Vagina (tissue), 2 donors: ENCODE data around the gene RALGDS. TPM values are rescaled to one million over a fixed set of nuclear protein-coding genes. Genes with fewer than 3 reads are reported as not detected.
"Not testable (repeated sequence)": the region's sequence is repeated elsewhere in the genome, so short reads cannot be mapped to it uniquely, and the experiment has no call there.

Experiments used
- DNase-seq, 2 donors: peaks; one replicate each; pipeline ENCODE4 v3.0.0-alpha.2; 2017; ENCODE audit errors: extremely low spot score in 2 of 2
- H3K27ac ChIP-seq: fragments of 200-600 bp; sonication (generic); one replicate; pipeline ENCODE4 v1.5.1; 2019
- H3K27me3 ChIP-seq: fragments of 200-600 bp; sonication (generic); one replicate; pipeline ENCODE4 v1.5.1; 2019
- H3K36me3 ChIP-seq, 2 donors: fragments of 200-600 bp; sonication (generic); one replicate each; pipeline ENCODE4 v1.5.1; 2017 to 2019
- H3K4me1 ChIP-seq: fragments of 200-600 bp; sonication (generic); one replicate; pipeline ENCODE4 v1.5.1; 2019
- H3K4me3 ChIP-seq, 2 donors: fragments of 200-600 bp; sonication (generic); 1 replicate in 1 of 2; 2 replicates in 1 of 2; pipeline ENCODE4 v1.5.1; 2016 to 2019
- H3K9me3 ChIP-seq: fragments of 200-600 bp; sonication (generic); one replicate; pipeline ENCODE4 v1.5.1; 2019
- POLR2A ChIP-seq, 2 donors: fragments of 450-650 bp; IDR thresholded peaks; one replicate each; pipeline ENCODE4 v1.6.1; 2017; ENCODE audit warnings: antibody characterized with exemption in 2 of 2, mild to moderate bottlenecking in 2 of 2, moderate library complexity in 2 of 2
- POLR2AphosphoS5 ChIP-seq, 2 donors: sonication (generic); formaldehyde crosslinking; IDR thresholded peaks; one replicate each; pipeline ENCODE4 v1.9.0; 2017; ENCODE audit warnings: antibody characterized with exemption in 2 of 2, mild to moderate bottlenecking in 2 of 2, low read depth in 1 of 2; ENCODE audit not compliant: insufficient read depth in 1 of 2
- intact Hi-C: fragments of 100-400 bp; cut with DNase I; formaldehyde crosslinking; loops from one replicate; pipeline ENCODE4 v1.15.1; 2023
- total RNA-seq: library from RNA; depleted of rRNA; stranded (reverse); fragments of >200 nt; gene quantifications from one replicate; pipeline ENCODE4 v1.2.3, GENCODE V29; 2016
- TF ChIP-seq, protein P1 (sequence below), 3 experiments: fragments of 450-650 bp in 2 of 3; fragments of 200-600 bp in 1 of 3; sonication (generic) in 1 of 3; IDR thresholded peaks; one replicate each; pipeline ENCODE4 v1.5.1; 2017 to 2019; ENCODE audit warnings: antibody characterized with exemption in 3 of 3, mild to moderate bottlenecking in 2 of 3, moderate library complexity in 2 of 3

Gene RALGDS
- total RNA-seq, 1 donor from 2014 or later, result 85.0 TPM

- H3K4me1 ChIP-seq, DNase-seq, H3K4me3 ChIP-seq, H3K27me3 ChIP-seq, intact Hi-C loops, H3K9me3 ChIP-seq, H3K27ac ChIP-seq, H3K36me3 ChIP-seq: not testable (repeated sequence)
Observed at GRCh38 chr9:133081957-133082644, 38.9 kb downstream of the RALGDS start.

- H3K27me3 ChIP-seq, H3K4me3 ChIP-seq, H3K4me1 ChIP-seq, H3K9me3 ChIP-seq, intact Hi-C loops, DNase-seq, H3K36me3 ChIP-seq, H3K27ac ChIP-seq: not testable (repeated sequence)
Observed at GRCh38 chr9:133080786-133081779, 40.0 kb downstream of the RALGDS start.

- TF ChIP-seq POLR2A (IDR thresholded peaks at IDR 0.05) (no peak), POLR2AphosphoS5 (IDR thresholded peaks at IDR 0.05; ENCODE audit: insufficient read depth in 1 of 2, low read depth in 1 of 2) (no peak)
- TF ChIP-seq, protein P1, sequence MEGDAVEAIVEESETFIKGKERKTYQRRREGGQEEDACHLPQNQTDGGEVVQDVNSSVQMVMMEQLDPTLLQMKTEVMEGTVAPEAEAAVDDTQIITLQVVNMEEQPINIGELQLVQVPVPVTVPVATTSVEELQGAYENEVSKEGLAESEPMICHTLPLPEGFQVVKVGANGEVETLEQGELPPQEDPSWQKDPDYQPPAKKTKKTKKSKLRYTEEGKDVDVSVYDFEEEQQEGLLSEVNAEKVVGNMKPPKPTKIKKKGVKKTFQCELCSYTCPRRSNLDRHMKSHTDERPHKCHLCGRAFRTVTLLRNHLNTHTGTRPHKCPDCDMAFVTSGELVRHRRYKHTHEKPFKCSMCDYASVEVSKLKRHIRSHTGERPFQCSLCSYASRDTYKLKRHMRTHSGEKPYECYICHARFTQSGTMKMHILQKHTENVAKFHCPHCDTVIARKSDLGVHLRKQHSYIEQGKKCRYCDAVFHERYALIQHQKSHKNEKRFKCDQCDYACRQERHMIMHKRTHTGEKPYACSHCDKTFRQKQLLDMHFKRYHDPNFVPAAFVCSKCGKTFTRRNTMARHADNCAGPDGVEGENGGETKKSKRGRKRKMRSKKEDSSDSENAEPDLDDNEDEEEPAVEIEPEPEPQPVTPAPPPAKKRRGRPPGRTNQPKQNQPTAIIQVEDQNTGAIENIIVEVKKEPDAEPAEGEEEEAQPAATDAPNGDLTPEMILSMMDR (IDR thresholded peaks at IDR 0.05), result no peak
- DNase-seq, result no peak
- no peaks in the 10 kb centered on the region for H3K9me3 ChIP-seq
- H3K27ac ChIP-seq, result no peak overlapping the region
- H3K4me3 ChIP-seq, result no peak overlapping the region
- H3K4me1 ChIP-seq, result no peaks in the 10 kb centered on the region
- H3K27me3 ChIP-seq, result no peaks in the 10 kb centered on the region
- intact Hi-C loops, result no loop called here
- H3K36me3 ChIP-seq, result no peaks in the 10 kb centered on the region
Observed at GRCh38 chr9:133080161-133080560, 40.9 kb downstream of the RALGDS start.

GRCh38 chr9:133078486-133078885 lies 42.6 kb downstream of the RALGDS start:
- no peak for DNase-seq
- no peaks in the 10 kb centered on the region for H3K27me3 ChIP-seq
- H3K27ac ChIP-seq, result no peak overlapping the region
- TF ChIP-seq POLR2A (IDR thresholded peaks at IDR 0.05) (no peak), POLR2AphosphoS5 (IDR thresholded peaks at IDR 0.05; ENCODE audit: insufficient read depth in 1 of 2, low read depth in 1 of 2) (no peak)
- TF ChIP-seq, protein P1 (IDR thresholded peaks at IDR 0.05), result no peak
- intact Hi-C loops, result no loop called here
- H3K4me1 ChIP-seq, result no peaks in the 10 kb centered on the region
- no peaks in the 10 kb centered on the region for H3K36me3 ChIP-seq
- H3K4me3 ChIP-seq, result no peak overlapping the region
- no peaks in the 10 kb centered on the region for H3K9me3 ChIP-seq

DNA sequence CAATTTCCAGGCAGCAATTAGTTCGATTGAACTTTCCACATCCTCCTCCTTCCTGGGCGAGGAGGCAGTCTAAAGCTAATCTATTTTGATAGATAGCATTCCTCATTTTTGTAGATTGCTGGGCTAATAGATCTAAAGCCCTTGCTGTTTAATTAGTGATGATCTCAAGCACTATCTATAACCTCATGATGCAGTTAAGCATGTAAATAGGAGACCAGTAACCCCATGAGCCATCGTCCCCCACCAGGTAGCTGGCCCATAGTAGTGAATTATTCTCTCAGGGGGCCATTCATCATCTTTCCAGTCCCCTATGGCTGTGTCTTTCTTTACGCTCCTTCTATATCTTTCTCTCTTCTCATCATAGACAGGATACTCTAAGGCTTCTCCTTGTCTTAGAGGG lies 44.3 kb downstream of the RALGDS start:
- no peaks in the 10 kb centered on the region for H3K36me3 ChIP-seq
- H3K4me1 ChIP-seq, result no peaks in the 10 kb centered on the region
- no peaks in the 10 kb centered on the region for H3K9me3 ChIP-seq
- no peak overlapping the region for H3K27ac ChIP-seq
- TF ChIP-seq, protein P1 (IDR thresholded peaks at IDR 0.05), result no peak
- TF ChIP-seq POLR2A (IDR thresholded peaks at IDR 0.05) (no peak), POLR2AphosphoS5 (IDR thresholded peaks at IDR 0.05; ENCODE audit: insufficient read depth in 1 of 2, low read depth in 1 of 2) (no peak)
- DNase-seq, result no peak
- H3K4me3 ChIP-seq, result no peak overlapping the region
- no peaks in the 10 kb centered on the region for H3K27me3 ChIP-seq
- intact Hi-C loops, result no loop called here
